ENCODE data around the gene NHERF1. TPM values are rescaled to one million over a fixed set of nuclear protein-coding genes. Genes with fewer than 3 reads are reported as not detected.

The NHERF1 gene
- total and polyA plus RNA-seq, 2 of the 13 experiments (the other 11 are each of a cell fraction or from before 2014, with no cell fraction given), result 169 to 269 TPM

DNA sequence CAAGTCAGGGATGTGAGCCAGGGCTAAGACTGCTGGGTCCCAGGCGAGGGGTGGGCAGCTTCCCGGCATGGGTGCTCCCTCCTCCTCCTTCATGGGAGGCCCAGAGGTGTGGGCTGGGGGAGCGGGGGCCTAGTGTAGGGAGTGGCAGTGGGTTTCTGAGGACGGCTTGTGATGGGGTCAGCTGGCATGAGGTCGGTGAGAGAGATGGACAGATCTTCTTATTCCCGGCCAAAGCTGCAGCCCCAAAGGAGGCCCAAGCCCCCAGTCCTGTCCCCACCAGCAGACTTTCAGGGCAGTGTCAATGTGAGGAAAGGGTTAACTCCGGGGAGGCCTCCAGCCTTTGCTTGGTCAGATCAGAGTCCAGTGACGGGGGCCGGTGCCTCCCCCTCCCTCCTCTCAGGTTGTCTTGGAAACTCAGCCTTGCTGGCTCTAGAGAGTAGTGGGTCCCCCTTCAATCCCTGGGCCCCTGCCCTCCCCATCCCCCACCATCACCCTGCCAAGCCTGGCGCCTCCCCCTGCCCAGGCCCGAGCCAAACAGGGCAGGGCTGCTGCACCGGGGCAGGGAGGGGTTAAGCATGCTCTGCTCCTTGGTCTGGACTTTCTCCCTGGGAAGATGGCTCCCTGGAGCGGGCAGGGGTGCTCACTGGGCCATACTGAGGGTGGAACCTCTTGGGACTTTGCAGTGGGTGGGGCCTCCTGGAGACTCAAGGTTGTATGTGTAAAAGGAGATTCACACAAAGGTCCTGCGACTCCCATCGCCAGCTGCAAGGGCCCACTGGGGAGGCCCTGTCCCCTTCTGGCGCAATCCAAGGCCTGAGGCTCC, 15.3 kb downstream of the NHERF1 start (continued):
- TF ChIP-seq SP140L (CRISPR knock-in tag; IDR thresholded peaks at IDR 0.05; ENCODE audit: borderline replicate concordance), result no peak
- TF ChIP-seq ZSCAN22 (CRISPR knock-in tag; IDR thresholded peaks at IDR 0.05), result no peak
- TF ChIP-seq NFKB2 (CRISPR knock-in tag; IDR thresholded peaks at IDR 0.05; ENCODE audit: borderline replicate concordance), result peak; percentile 81; the same call in 1 of the 2 replicates
- TF ChIP-seq, protein P1, sequence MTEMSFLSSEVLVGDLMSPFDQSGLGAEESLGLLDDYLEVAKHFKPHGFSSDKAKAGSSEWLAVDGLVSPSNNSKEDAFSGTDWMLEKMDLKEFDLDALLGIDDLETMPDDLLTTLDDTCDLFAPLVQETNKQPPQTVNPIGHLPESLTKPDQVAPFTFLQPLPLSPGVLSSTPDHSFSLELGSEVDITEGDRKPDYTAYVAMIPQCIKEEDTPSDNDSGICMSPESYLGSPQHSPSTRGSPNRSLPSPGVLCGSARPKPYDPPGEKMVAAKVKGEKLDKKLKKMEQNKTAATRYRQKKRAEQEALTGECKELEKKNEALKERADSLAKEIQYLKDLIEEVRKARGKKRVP (CRISPR knock-in tag; IDR thresholded peaks at IDR 0.05), result no peak
- peak; percentile 34; the same call in 1 of the 2 replicates for TF ChIP-seq ZNF629 (CRISPR knock-in tag; conservative IDR thresholded peaks at IDR 0.05)
- TF ChIP-seq, protein P2, sequence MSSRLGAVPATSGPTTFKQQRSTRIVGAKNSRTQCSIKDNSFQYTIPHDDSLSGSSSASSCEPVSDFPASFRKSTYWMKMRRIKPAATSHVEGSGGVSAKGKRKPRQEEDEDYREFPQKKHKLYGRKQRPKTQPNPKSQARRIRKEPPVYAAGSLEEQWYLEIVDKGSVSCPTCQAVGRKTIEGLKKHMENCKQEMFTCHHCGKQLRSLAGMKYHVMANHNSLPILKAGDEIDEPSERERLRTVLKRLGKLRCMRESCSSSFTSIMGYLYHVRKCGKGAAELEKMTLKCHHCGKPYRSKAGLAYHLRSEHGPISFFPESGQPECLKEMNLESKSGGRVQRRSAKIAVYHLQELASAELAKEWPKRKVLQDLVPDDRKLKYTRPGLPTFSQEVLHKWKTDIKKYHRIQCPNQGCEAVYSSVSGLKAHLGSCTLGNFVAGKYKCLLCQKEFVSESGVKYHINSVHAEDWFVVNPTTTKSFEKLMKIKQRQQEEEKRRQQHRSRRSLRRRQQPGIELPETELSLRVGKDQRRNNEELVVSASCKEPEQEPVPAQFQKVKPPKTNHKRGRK (CRISPR knock-in tag; IDR thresholded peaks at IDR 0.05), result no peak
- TF ChIP-seq ZEB1 (IDR thresholded peaks at IDR 0.05; ENCODE audit: insufficient replicate concordance, low read depth), result peak; percentile 75
- peak; percentile 56; the same call in 1 of the 2 replicates for TF ChIP-seq KDM2A (CRISPR knock-in tag; IDR thresholded peaks at IDR 0.05; ENCODE audit: borderline replicate concordance, low read depth)
- TF ChIP-seq ZNF510 (CRISPR knock-in tag; IDR thresholded peaks at IDR 0.05; ENCODE audit: low read depth), result no peak; the same call in 1 of the 2 replicates
- no peak for TF ChIP-seq ZNF660 (CRISPR knock-in tag; IDR thresholded peaks at IDR 0.05; ENCODE audit: borderline replicate concordance, low read depth)
- no peak for TF ChIP-seq JUN (CRISPR knock-in tag; IDR thresholded peaks at IDR 0.05)
- peak; percentile 98 for TF ChIP-seq ZNF501 (CRISPR knock-in tag; IDR thresholded peaks at IDR 0.05)
- TF ChIP-seq ZNF430 (CRISPR knock-in tag; IDR thresholded peaks at IDR 0.05), result peak; percentile 89
- TF ChIP-seq KDM4B (CRISPR knock-in tag; IDR thresholded peaks at IDR 0.05), result no peak; the same call in none of the 2 replicates
- peak; percentile 77; the same call in 1 of the 2 replicates for TF ChIP-seq RCOR2 (CRISPR knock-in tag; IDR thresholded peaks at IDR 0.05)
- TF ChIP-seq, protein P3, sequence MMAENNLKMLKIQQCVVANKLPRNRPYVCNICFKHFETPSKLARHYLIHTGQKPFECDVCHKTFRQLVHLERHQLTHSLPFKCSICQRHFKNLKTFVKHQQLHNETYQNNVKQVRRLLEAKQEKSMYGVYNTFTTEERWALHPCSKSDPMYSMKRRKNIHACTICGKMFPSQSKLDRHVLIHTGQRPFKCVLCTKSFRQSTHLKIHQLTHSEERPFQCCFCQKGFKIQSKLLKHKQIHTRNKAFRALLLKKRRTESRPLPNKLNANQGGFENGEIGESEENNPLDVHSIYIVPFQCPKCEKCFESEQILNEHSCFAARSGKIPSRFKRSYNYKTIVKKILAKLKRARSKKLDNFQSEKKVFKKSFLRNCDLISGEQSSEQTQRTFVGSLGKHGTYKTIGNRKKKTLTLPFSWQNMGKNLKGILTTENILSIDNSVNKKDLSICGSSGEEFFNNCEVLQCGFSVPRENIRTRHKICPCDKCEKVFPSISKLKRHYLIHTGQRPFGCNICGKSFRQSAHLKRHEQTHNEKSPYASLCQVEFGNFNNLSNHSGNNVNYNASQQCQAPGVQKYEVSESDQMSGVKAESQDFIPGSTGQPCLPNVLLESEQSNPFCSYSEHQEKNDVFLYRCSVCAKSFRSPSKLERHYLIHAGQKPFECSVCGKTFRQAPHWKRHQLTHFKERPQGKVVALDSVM (CRISPR knock-in tag; IDR thresholded peaks at IDR 0.05), result peak; percentile 92
- TF ChIP-seq TBX2 (CRISPR knock-in tag; IDR thresholded peaks at IDR 0.05; ENCODE audit: borderline replicate concordance), result peak; percentile 85
- TF ChIP-seq, protein P4, sequence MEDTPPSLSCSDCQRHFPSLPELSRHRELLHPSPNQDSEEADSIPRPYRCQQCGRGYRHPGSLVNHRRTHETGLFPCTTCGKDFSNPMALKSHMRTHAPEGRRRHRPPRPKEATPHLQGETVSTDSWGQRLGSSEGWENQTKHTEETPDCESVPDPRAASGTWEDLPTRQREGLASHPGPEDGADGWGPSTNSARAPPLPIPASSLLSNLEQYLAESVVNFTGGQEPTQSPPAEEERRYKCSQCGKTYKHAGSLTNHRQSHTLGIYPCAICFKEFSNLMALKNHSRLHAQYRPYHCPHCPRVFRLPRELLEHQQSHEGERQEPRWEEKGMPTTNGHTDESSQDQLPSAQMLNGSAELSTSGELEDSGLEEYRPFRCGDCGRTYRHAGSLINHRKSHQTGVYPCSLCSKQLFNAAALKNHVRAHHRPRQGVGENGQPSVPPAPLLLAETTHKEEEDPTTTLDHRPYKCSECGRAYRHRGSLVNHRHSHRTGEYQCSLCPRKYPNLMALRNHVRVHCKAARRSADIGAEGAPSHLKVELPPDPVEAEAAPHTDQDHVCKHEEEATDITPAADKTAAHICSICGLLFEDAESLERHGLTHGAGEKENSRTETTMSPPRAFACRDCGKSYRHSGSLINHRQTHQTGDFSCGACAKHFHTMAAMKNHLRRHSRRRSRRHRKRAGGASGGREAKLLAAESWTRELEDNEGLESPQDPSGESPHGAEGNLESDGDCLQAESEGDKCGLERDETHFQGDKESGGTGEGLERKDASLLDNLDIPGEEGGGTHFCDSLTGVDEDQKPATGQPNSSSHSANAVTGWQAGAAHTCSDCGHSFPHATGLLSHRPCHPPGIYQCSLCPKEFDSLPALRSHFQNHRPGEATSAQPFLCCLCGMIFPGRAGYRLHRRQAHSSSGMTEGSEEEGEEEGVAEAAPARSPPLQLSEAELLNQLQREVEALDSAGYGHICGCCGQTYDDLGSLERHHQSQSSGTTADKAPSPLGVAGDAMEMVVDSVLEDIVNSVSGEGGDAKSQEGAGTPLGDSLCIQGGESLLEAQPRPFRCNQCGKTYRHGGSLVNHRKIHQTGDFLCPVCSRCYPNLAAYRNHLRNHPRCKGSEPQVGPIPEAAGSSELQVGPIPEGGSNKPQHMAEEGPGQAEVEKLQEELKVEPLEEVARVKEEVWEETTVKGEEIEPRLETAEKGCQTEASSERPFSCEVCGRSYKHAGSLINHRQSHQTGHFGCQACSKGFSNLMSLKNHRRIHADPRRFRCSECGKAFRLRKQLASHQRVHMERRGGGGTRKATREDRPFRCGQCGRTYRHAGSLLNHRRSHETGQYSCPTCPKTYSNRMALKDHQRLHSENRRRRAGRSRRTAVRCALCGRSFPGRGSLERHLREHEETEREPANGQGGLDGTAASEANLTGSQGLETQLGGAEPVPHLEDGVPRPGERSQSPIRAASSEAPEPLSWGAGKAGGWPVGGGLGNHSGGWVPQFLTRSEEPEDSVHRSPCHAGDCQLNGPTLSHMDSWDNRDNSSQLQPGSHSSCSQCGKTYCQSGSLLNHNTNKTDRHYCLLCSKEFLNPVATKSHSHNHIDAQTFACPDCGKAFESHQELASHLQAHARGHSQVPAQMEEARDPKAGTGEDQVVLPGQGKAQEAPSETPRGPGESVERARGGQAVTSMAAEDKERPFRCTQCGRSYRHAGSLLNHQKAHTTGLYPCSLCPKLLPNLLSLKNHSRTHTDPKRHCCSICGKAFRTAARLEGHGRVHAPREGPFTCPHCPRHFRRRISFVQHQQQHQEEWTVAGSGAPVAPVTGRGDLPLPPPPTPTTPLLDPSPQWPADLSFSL (CRISPR knock-in tag; IDR thresholded peaks at IDR 0.05), result no peak
